Ammon's horn (tissue), 1 donor: ENCODE results near the gene NXPH2.

Experiments used
- DNase-seq: peaks from one replicate; pipeline ENCODE4 v3.0.0-alpha.2; 2016; ENCODE audit warnings: low spot score

Gene NXPH2

DNA sequence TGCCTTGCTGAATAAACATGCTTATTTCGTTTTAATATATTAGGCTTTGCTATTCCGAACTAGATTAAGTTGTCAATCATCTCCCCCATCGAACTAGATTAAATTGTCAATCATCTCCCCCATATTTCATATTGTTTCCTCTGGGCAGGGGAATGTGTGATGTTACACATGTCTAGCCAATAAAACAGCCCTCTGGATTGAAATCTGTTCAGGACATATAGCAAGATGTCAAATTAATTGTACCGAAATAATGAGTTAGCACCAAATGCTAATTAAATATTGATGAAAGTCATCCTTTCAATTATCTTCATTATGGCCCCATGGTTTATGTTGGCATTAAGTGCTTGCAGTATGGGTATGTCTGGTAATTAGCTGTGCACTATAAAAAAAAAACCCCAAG, 143.1 kb downstream of the NXPH2 start:
- no peak for DNase-seq

DNA sequence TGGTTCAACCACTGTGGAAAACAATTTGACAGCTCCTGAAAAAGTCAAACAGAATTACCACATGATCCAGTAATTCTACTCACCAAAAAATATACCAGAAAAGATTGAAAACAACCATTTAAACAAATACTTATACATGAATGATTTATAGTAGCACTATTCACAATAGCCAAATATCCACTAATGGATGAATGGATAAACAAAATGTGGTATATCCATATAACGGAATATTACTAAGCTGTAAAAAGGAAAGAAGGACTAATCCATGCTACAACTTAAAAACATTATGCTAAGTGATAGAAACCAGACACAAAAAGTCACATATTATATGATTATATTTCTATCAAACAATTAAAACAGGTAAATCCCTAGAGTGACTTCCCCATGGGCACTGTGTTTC, 147.1 kb downstream of the NXPH2 start:
- DNase-seq = no peak

DNA sequence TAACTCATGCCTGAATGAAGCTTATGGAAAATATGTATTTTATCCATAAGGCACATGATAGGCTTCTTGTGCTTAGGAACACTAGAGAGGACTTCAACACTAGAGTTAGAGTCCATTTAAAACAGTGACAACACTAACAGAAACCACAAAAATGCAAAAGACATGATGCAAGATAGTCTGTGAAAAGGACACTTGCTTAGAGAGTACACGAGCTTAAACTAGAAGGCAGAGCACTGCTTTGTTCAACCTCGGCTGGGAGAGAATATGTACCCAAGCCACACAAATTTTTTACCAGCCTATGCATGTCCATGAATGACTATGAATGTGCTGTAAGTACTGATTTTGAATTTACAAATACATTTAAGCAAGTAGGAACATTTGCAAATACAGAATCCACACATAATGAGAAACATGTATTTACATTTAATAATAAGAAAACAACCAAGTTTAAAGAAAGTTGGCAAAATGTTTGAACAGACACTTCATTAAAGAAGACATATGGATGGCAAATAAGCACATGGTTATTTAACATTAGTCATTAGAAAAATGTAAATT, 148.0 kb downstream of the NXPH2 start:
- no peak for DNase-seq

DNA sequence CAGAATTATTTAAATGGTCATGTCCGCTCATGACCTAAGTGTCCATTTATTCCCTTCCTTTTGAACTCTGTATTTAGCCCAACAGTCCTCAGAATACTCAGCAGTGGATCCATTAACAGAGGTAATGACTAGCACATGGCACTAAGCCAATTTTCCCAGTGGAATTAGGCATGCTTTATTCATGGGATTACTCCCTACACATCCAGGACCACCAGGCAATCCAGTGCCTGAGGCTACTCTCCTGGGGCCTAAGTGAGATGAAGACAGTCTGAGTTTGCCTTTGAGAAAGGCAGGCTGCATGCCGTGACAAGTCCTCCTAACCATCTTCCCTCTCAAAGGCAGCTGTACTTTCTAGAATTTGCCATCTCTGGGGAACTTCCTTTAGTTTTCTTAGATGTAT, 150.0 kb downstream of the NXPH2 start:
- DNase-seq = no peak

DNA sequence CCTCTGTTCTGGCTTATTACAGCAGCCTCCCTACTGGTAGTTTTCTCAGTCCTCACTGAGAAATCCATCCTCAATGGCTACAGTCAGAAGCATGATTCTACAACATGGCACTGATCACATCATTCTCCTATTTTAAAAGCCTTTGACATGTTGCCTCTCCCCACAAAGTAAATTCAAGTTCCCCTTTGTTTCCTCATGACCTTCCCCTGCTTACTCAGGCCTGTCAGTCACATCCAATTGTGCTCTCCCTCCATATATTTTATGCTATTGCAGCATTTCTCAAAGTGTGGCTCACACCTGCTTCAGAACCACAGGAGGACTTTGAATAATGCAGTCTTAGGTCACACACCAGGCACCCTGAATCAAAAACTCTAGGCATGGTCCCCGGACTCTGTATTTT, 154.0 kb downstream of the NXPH2 start:
- DNase-seq = no peak

DNA sequence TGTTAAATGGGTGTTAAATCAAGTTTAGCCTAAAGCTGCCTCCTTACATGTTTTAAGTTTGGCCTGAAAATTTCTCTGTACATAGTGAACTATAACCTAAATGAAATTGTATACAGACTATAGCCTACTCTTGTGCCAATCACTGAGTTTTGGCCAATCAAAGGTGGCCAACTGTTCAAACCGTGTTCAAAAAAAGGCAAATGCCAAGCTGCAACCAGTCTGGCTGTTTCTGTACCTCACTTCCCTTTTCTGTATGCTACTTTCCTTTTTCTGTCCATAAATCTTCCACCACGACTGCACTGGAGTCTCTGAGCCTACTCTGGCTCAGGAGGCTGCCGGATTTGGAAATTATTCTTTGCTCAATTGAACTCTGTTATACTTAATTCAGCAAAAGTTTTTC, 157.6 kb downstream of the NXPH2 start:
- peak; percentile 8 for DNase-seq

DNA sequence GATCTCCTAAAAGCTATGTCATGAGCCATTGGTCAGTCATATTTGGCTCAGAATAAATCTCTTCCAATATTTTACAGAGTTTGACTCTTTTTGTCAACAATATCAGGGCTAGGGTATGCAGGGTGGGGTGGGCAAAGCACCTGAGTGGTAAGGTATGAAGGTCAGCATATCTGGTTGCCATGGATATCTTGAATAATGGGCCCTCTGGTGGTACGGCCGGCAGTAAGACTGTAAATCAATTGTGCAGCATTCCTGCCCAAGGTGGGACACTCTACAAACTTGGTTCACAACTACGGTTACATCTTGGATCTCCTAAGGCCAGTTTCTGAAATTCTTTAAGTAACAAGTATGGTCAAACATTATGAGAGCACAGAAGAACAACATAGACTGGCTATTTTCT, 159.1 kb downstream of the NXPH2 start:
- no peak for DNase-seq

DNA sequence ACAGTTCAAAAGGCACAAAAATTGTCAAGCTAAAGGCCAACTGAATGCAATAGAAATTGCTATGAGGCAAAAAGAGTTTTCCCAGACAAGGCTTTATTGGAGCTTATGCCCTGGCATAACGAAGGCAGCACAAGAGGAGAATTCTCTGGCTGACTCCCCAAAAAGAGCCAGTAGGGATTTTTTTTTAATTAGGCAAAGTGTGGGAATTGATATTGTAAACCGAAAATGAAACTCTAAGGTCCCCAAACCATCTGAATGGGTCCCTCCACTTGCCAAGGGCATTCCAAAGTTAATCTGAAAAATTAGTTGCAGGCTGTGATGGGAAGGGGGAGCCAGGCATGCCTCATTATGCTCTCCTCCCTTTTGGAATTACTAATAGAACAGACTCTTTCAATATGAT, 159.8 kb downstream of the NXPH2 start:
- DNase-seq = no peak
